ENCODE measurements around the gene ALDOC. TPM values are rescaled to one million over a fixed set of nuclear protein-coding genes. Genes with fewer than 3 reads are reported as not detected.
A peak's percentile ranks its signal among the peaks of the same experiment; 100 is the strongest.

The ALDOC gene
- total RNA-seq, 1 experiment from 2014 or later: 53.2 TPM

DNA sequence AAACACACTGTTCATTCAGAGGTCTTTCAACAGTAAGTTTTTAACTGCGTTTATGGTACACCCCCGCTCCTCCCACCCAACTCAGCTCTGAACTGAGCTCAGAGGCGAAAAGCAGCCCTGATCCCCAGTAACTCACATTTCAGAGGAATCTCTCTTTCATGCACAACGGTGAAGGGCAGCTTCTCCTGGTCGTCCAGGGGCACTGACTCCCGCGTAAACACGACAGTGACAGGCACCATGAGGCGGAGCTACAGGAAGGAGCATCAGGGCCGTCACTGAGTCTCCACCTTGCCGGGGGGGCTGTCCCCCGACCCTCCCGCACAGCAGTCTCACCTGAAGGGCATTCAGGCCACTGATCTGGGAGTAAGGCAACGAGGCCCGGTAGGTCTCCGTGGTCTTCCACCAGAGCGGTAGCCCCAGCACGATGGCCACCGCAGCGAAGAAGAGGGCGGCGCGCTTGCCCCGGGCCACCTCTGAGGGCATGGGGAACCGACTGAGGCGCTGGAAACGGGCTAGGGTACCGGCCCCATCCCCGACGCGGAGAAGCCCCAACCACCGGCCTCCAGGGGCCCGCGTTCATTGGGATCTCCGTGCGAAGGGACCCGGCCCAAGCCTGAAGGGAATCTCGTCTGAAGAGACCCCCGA, 5.9 kb downstream of the ALDOC start:
- H3K27me3 ChIP-seq (ENCODE audit: insufficient read depth, low read length): no peaks in the 10 kb centered on the region
- peak overlapping the region; percentile 91 for H3K4me2 ChIP-seq (ENCODE audit: insufficient read depth, insufficient read length, low read length)
- H3K27ac ChIP-seq (ENCODE audit: insufficient read length, low read depth, low read length): no peak overlapping the region
- no peaks in the 10 kb centered on the region for H3K4me1 ChIP-seq (ENCODE audit: insufficient read depth, low read length)
- DNase-seq: peak; percentile 80
- H4K91ac ChIP-seq (ENCODE audit: insufficient read length, low read depth, low read length): no peak overlapping the region
- peak overlapping the region; percentile 92 to 97 for H3K4me3 Mint-ChIP-seq
- H3K23me2 ChIP-seq (ENCODE audit: insufficient read length, low read depth, low read length, poor library complexity, severe bottlenecking): peaks cover 11% of the 10 kb centered on the region
- no peaks in the 10 kb centered on the region for H4K20me1 ChIP-seq (ENCODE audit: control insufficient read depth, insufficient read depth, insufficient read length)
- no peaks in the 10 kb centered on the region for H3K79me2 ChIP-seq (ENCODE audit: insufficient read depth, low read length)
- H3K4ac ChIP-seq (ENCODE audit: low read depth, low read length): no peak overlapping the region
- H3K36me3 Mint-ChIP-seq (ENCODE audit: insufficient read depth in 1 of 3, low read depth in 3 of 3): peaks cover 11 to 28% (median 24%) of the 10 kb centered on the region in 3 experiments; a peak in 6 of 7 replicates
- H3K79me1 ChIP-seq (ENCODE audit: insufficient read depth, low read depth, low read length, poor library complexity, severe bottlenecking): no peaks in the 10 kb centered on the region
- no peak overlapping the region for H3K56ac ChIP-seq (ENCODE audit: insufficient read length, low read depth, low read length)
- H3K18ac ChIP-seq (ENCODE audit: insufficient read length, low read depth, low read length): no peak overlapping the region
- TF ChIP-seq, protein P1, sequence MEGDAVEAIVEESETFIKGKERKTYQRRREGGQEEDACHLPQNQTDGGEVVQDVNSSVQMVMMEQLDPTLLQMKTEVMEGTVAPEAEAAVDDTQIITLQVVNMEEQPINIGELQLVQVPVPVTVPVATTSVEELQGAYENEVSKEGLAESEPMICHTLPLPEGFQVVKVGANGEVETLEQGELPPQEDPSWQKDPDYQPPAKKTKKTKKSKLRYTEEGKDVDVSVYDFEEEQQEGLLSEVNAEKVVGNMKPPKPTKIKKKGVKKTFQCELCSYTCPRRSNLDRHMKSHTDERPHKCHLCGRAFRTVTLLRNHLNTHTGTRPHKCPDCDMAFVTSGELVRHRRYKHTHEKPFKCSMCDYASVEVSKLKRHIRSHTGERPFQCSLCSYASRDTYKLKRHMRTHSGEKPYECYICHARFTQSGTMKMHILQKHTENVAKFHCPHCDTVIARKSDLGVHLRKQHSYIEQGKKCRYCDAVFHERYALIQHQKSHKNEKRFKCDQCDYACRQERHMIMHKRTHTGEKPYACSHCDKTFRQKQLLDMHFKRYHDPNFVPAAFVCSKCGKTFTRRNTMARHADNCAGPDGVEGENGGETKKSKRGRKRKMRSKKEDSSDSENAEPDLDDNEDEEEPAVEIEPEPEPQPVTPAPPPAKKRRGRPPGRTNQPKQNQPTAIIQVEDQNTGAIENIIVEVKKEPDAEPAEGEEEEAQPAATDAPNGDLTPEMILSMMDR (conservative IDR thresholded peaks at IDR 0.05): no peak
- peak overlapping the region; percentile 18 for H3K9ac ChIP-seq (ENCODE audit: extremely low read depth, insufficient read length, low read length)
- no peak overlapping the region; the same call in 1 of the 2 replicates for H3K14ac ChIP-seq (ENCODE audit: insufficient read depth, low read length)
- peaks cover 14 to 26% of the 10 kb centered on the region in 2 experiments for H3K4me1 Mint-ChIP-seq
- no peaks in the 10 kb centered on the region for H3K9me3 Mint-ChIP-seq
- no peak overlapping the region for H2AFZ ChIP-seq (ENCODE audit: low read length)
- no peak overlapping the region for H3T11ph ChIP-seq (ENCODE audit: low read length)
- H2BK12ac ChIP-seq (ENCODE audit: insufficient read length, low read depth, low read length): no peak overlapping the region
- H2AK5ac ChIP-seq (ENCODE audit: insufficient read length, low read length): no peak overlapping the region
- peak overlapping the region in 2 of 3 experiments; percentile 20 to 95; a peak in 3 of 7 replicates for H3K27ac Mint-ChIP-seq
- H2BK120ac ChIP-seq (ENCODE audit: low read depth, low read length, poor library complexity, severe bottlenecking): no peak overlapping the region
- no peak overlapping the region for H2BK20ac ChIP-seq (ENCODE audit: low read depth, low read length, poor library complexity, severe bottlenecking)
- WGBS (ENCODE audit: extremely low coverage, insufficient read length, low lambda C conversion rate): no CpG with 5 or more reads among the region's 39 CpGs
- no peak overlapping the region for H3K23ac ChIP-seq (ENCODE audit: insufficient read length, low read depth, low read length)
- no peak overlapping the region for H2BK15ac ChIP-seq (ENCODE audit: low read depth, low read length)
- no peak overlapping the region for H4K8ac ChIP-seq (replicated peaks; ENCODE audit: insufficient read length, low read depth, low read length)
- peaks cover 7% of the 10 kb centered on the region for H3K27me3 Mint-ChIP-seq (ENCODE audit: low read depth)
- H4K5ac ChIP-seq (ENCODE audit: insufficient read length, low read depth, low read length): no peak overlapping the region
- no peak overlapping the region for H2BK5ac ChIP-seq (ENCODE audit: insufficient read length, low read length)
- no peaks in the 10 kb centered on the region for H3K9me3 ChIP-seq (ENCODE audit: control insufficient read depth, low read depth, low read length)

Data from H9 (cell line).